MM.1S (cell line): ENCODE data around the gene DPP6.

Source experiments
- DNase-seq: peaks from one replicate; pipeline ENCODE4 v3.0.0-alpha.2; 2015
- H2AFZ ChIP-seq: fragments of 300-600 bp; sonication (generic); 2 replicates; pipeline ENCODE4 v1.6.0; 2016; ENCODE audit warnings: antibody characterized with exemption, low read length
- H3F3A ChIP-seq: fragments of 300-600 bp; sonication (generic); 2 replicates; pipeline ENCODE4 v1.6.1; 2016; ENCODE audit warnings: mild to moderate bottlenecking, antibody characterized with exemption, low read length, moderate library complexity, mixed read lengths; ENCODE audit not compliant: insufficient read depth
- H3K27ac ChIP-seq: fragments of 300-600 bp; sonication (generic); 2 replicates; pipeline ENCODE4 v1.5.1; 2016; ENCODE audit warnings: mild to moderate bottlenecking, low read length
- H3K27me3 ChIP-seq: fragments of 300-600 bp; sonication (generic); replicated peaks from 2 replicates; pipeline ENCODE4 v1.6.0; 2016; ENCODE audit warnings: low read length; ENCODE audit not compliant: insufficient read depth
- H3K36me3 ChIP-seq: fragments of 300-600 bp; sonication (generic); replicated peaks from 2 replicates; pipeline ENCODE4 v1.6.1; 2016; ENCODE audit warnings: mild to moderate bottlenecking, low read length, mixed read lengths; ENCODE audit not compliant: insufficient read depth
- H3K4me1 ChIP-seq: fragments of 300-600 bp; sonication (generic); 2 replicates; pipeline ENCODE4 v1.6.1; 2016; ENCODE audit warnings: low read length, mixed read lengths
- H3K4me2 ChIP-seq: fragments of 300-600 bp; sonication (generic); 2 replicates; pipeline ENCODE4 v1.6.0; 2016; ENCODE audit warnings: low read depth, low read length
- H3K4me3 ChIP-seq: fragments of 300-600 bp; sonication (generic); 2 replicates; pipeline ENCODE4 v1.5.1; 2016; ENCODE audit warnings: low read length, mixed read lengths
- H3K79me2 ChIP-seq: fragments of 300-600 bp; sonication (generic); 2 replicates; pipeline ENCODE4 v1.6.1; 2016; ENCODE audit warnings: mixed run types, low read length, mixed read lengths
- H3K9ac ChIP-seq: fragments of 300-600 bp; sonication (generic); 2 replicates; pipeline ENCODE4 v1.6.1; 2016; ENCODE audit warnings: low read length, mixed read lengths
- H3K9me2 ChIP-seq: fragments of 300-600 bp; sonication (generic); replicated peaks from 2 replicates; pipeline ENCODE4 v1.6.1; 2016; ENCODE audit warnings: mild to moderate bottlenecking, low read length, mixed read lengths; ENCODE audit not compliant: insufficient read depth
- H3K9me3 ChIP-seq: fragments of 300-600 bp; sonication (generic); replicated peaks from 2 replicates; pipeline ENCODE4 v1.6.1; 2016; ENCODE audit warnings: mild to moderate bottlenecking, low read length, mixed read lengths; ENCODE audit not compliant: insufficient read depth
- H4K20me1 ChIP-seq: fragments of 300-600 bp; sonication (generic); 2 replicates; pipeline ENCODE4 v1.6.1; 2016; ENCODE audit warnings: mild to moderate bottlenecking, low read length, moderate library complexity, mixed read lengths; ENCODE audit not compliant: insufficient read depth
- CTCF ChIP-seq: fragments of 300-600 bp; sonication (generic); IDR thresholded peaks from 2 replicates; pipeline ENCODE4 v1.5.1; 2016; ENCODE audit warnings: antibody characterized with exemption, low read length, mixed read lengths
- EZH2 ChIP-seq: fragments of 300-600 bp; sonication (generic); optimal IDR thresholded peaks from 2 replicates; pipeline ENCODE3; 2017; ENCODE audit warnings: low read depth, mild to moderate bottlenecking, antibody characterized with exemption, low read length, mixed read lengths
- EZH2phosphoT487 ChIP-seq: fragments of 300-600 bp; sonication (generic); IDR thresholded peaks from 2 replicates; pipeline ENCODE4 v1.6.1; 2018; ENCODE audit warnings: antibody characterized with exemption, low read length

The DPP6 gene

GRCh38 chr7:154775681-154776080 lies 723.5 kb downstream of the DPP6 start:
- Histone ChIP-seq H3K27me3 (no peaks in the 10 kb centered on the region), H3K27ac (no peak overlapping the region), H3K4me3 (no peak overlapping the region), H4K20me1 (no peaks in the 10 kb centered on the region), H3K4me2 (no peak overlapping the region), H2AFZ (no peak overlapping the region), H3K9me3 (no peaks in the 10 kb centered on the region), H3F3A (no peaks in the 10 kb centered on the region), H3K4me1 (no peaks in the 10 kb centered on the region), H3K36me3 (no peaks in the 10 kb centered on the region), H3K9me2 (no peaks in the 10 kb centered on the region), H3K79me2 (no peaks in the 10 kb centered on the region), H3K9ac (no peak overlapping the region)
- no peak for DNase-seq
- no peak for TF ChIP-seq EZH2phosphoT487

GRCh38 chr7:154776350-154776749 lies 724.2 kb downstream of the DPP6 start:
- no peaks in the 10 kb centered on the region for H3F3A ChIP-seq
- H3K9me3 ChIP-seq: no peaks in the 10 kb centered on the region
- no peaks in the 10 kb centered on the region for H4K20me1 ChIP-seq
- DNase-seq: no peak
- no peak overlapping the region for H3K27ac ChIP-seq
- no peaks in the 10 kb centered on the region for H3K36me3 ChIP-seq
- H3K9ac ChIP-seq: no peak overlapping the region
- no peaks in the 10 kb centered on the region for H3K4me1 ChIP-seq
- H3K9me2 ChIP-seq: no peaks in the 10 kb centered on the region
- H3K4me2 ChIP-seq: peak overlapping the region; percentile 38; the same call in 1 of the 2 replicates
- TF ChIP-seq EZH2phosphoT487 (no peak), CTCF (no peak), EZH2 (no peak)
- H3K4me3 ChIP-seq: peak overlapping the region; percentile 31; the same call in 1 of the 2 replicates
- peak overlapping the region; percentile 62 for H2AFZ ChIP-seq
- no peaks in the 10 kb centered on the region for H3K79me2 ChIP-seq
- no peaks in the 10 kb centered on the region for H3K27me3 ChIP-seq

- TF ChIP-seq EZH2 (no peak), CTCF (no peak), EZH2phosphoT487 (no peak)
- H3K4me2 ChIP-seq: peak overlapping the region; percentile 15; the same call in 1 of the 2 replicates
Measured at GRCh38 chr7:154777023-154777422, 724.8 kb downstream of the DPP6 start.

GRCh38 chr7:154777489-154777888 lies 725.3 kb downstream of the DPP6 start:
- Histone ChIP-seq H3K4me1 (no peaks in the 10 kb centered on the region), H2AFZ (no peak overlapping the region), H3K9ac (no peak overlapping the region), H3K27ac (no peak overlapping the region), H3K27me3 (no peaks in the 10 kb centered on the region), H3K36me3 (no peaks in the 10 kb centered on the region), H3K4me3 (no peak overlapping the region), H3K9me3 (no peaks in the 10 kb centered on the region), H3K4me2 (peak overlapping the region; percentile 15; the same call in 1 of the 2 replicates), H3K79me2 (no peaks in the 10 kb centered on the region), H4K20me1 (no peaks in the 10 kb centered on the region), H3K9me2 (no peaks in the 10 kb centered on the region), H3F3A (no peaks in the 10 kb centered on the region)
- DNase-seq: no peak
- TF ChIP-seq CTCF: no peak
- TF ChIP-seq EZH2phosphoT487: no peak
- no peak for TF ChIP-seq EZH2

More at GRCh38 chr7:154777023-154777422, 724.8 kb downstream of the DPP6 start:
- no peaks in the 10 kb centered on the region for H3K36me3 ChIP-seq
- H3K9ac ChIP-seq: no peak overlapping the region
- no peak for DNase-seq
- H3F3A ChIP-seq: no peaks in the 10 kb centered on the region
- no peaks in the 10 kb centered on the region for H3K9me2 ChIP-seq
- no peaks in the 10 kb centered on the region for H3K4me1 ChIP-seq
- H2AFZ ChIP-seq: no peak overlapping the region
- no peaks in the 10 kb centered on the region for H3K9me3 ChIP-seq
- no peak overlapping the region for H3K4me3 ChIP-seq
- H4K20me1 ChIP-seq: no peaks in the 10 kb centered on the region
- H3K27me3 ChIP-seq: no peaks in the 10 kb centered on the region
- H3K27ac ChIP-seq: no peak overlapping the region
- H3K79me2 ChIP-seq: no peaks in the 10 kb centered on the region
